Left ventricle myocardium inferior (tissue), 1 donor: Measurements from ENCODE around the gene RAET1L. TPM values are rescaled to one million over a fixed set of nuclear protein-coding genes. Genes with fewer than 3 reads are reported as not detected.
"Not testable (repeated sequence)": the region's sequence is repeated elsewhere in the genome, so short reads cannot be mapped to it uniquely, and the experiment has no call there.

Experiments used
- DNase-seq: peaks from one replicate; pipeline ENCODE4 v3.0.0-alpha.2; 2020
- H3K27ac ChIP-seq: fragments of 200-600 bp; replicated peaks from 2 replicates; pipeline ENCODE4 v1.8.0; 2021
- H3K27me3 ChIP-seq: fragments of 200-600 bp; 2 replicates; pipeline ENCODE4 v1.8.0; 2021; ENCODE audit warnings: low read depth
- H3K36me3 ChIP-seq: fragments of 200-600 bp; 2 replicates; pipeline ENCODE4 v1.8.0; 2021
- H3K4me1 ChIP-seq: fragments of 200-600 bp; 2 replicates; pipeline ENCODE4 v1.8.0; 2021
- H3K4me3 ChIP-seq: fragments of 200-600 bp; 2 replicates; pipeline ENCODE4 v1.8.0; 2021; ENCODE audit warnings: mild to moderate bottlenecking, moderate library complexity
- H3K9me3 ChIP-seq: fragments of 200-600 bp; replicated peaks from 2 replicates; pipeline ENCODE4 v1.8.0; 2021
- intact Hi-C: fragments of 100-400 bp; cut with micrococcal nuclease; formaldehyde crosslinking; loops from one replicate; pipeline ENCODE4 v1.11.0; 2022
- total RNA-seq: library from RNA; stranded (reverse); fragmentation: NEBNext Ultra II Directional; extraction: Animal tissue kit (Norgen Biotek cat#: 25700); gene quantifications from one replicate; pipeline ENCODE4 v1.2.1, GENCODE V29; 2021
- TF ChIP-seq, protein P1 (sequence below): fragments of 200-600 bp; IDR thresholded peaks from 2 replicates; pipeline ENCODE4 v1.8.0; 2021; ENCODE audit warnings: antibody characterized with exemption, mild to moderate bottlenecking, borderline replicate concordance
- donor health status: DM: no; HTN: yes; CAD: no; lungs with severe emphysema.

Gene RAET1L
- total RNA-seq, 1 donor from 2014 or later, result not detected

DNA sequence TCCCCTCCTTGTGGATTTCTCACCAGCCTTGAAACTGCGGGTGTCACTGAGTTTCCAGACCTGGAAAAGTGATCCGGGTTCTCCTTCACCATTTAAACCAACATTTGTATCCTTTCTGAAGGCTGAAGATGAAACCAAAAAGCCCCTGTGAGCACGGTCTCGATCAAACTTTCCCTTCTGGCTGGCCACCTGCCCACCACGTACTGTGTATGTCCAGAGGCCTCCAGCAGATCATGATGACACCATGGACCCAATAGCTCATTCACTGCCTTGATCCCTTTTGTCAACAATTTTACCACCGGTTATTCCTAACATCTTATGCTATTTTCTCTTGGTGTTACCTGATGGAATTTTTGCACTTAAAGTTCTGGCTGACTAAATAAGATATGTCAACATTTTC, 46.0 kb downstream of the RAET1L start:
- Histone ChIP-seq H3K27ac (no peak overlapping the region), H3K27me3 (peaks cover 85% of the 10 kb centered on the region), H3K36me3 (no peaks in the 10 kb centered on the region), H3K9me3 (no peaks in the 10 kb centered on the region), H3K4me3 (no peak overlapping the region), H3K4me1 (no peaks in the 10 kb centered on the region)
- TF ChIP-seq, protein P1, sequence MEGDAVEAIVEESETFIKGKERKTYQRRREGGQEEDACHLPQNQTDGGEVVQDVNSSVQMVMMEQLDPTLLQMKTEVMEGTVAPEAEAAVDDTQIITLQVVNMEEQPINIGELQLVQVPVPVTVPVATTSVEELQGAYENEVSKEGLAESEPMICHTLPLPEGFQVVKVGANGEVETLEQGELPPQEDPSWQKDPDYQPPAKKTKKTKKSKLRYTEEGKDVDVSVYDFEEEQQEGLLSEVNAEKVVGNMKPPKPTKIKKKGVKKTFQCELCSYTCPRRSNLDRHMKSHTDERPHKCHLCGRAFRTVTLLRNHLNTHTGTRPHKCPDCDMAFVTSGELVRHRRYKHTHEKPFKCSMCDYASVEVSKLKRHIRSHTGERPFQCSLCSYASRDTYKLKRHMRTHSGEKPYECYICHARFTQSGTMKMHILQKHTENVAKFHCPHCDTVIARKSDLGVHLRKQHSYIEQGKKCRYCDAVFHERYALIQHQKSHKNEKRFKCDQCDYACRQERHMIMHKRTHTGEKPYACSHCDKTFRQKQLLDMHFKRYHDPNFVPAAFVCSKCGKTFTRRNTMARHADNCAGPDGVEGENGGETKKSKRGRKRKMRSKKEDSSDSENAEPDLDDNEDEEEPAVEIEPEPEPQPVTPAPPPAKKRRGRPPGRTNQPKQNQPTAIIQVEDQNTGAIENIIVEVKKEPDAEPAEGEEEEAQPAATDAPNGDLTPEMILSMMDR, result no peak
- intact Hi-C loops, result no loop called here
- no peak for DNase-seq

DNA sequence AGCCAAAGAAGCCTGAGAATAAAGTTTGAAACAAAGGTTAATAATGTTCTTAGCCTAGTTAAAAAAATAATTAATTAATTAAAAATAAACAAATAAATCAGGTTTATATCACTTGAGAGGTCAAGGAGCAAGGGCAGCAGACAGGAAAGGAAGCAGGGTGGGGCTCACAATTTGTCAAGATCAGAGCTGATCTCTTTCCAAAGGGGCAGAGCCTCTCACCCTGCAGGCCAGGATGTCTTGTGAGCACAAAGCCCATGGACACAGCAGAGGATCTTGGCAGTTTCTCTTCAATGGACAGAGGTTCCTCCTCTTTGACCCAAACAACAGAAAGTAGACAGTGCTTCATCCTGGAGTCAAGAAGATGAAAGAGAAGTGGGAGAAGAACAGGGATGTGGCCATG, 46.7 kb downstream of the RAET1L start:
- H3K36me3 ChIP-seq, result no peaks in the 10 kb centered on the region
- no peak overlapping the region for H3K27ac ChIP-seq
- TF ChIP-seq, protein P1, result no peak
- H3K4me1 ChIP-seq, result no peaks in the 10 kb centered on the region
- H3K9me3 ChIP-seq, result no peaks in the 10 kb centered on the region
- intact Hi-C loops, result no loop called here
- DNase-seq, result no peak
- no peak overlapping the region for H3K4me3 ChIP-seq
- H3K27me3 ChIP-seq, result peaks cover 91% of the 10 kb centered on the region

DNA sequence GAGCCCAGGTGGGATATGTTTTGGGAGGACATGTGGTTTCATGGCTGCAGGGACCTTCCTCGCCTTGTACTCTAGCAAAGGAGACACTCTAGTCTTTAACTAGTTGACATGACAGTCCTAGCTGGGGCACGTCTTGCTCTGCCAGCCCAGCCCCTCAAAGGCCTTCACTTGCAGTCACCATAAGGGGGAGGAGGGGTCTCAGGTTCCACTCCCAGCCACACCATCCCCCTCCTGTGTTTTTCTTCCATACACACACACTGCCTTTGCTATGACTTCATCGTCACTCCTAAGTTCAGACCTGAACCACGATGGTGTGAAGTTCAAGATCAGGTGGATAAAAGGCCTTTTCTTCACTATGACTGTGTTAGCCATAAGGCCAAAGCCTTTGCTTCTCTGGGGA, 48.1 kb downstream of the RAET1L start:
- no peak overlapping the region for H3K4me3 ChIP-seq
- no peaks in the 10 kb centered on the region for H3K4me1 ChIP-seq
- H3K36me3 ChIP-seq, result no peaks in the 10 kb centered on the region
- intact Hi-C loops, result no loop called here
- H3K9me3 ChIP-seq, result no peaks in the 10 kb centered on the region
- no peak for DNase-seq
- TF ChIP-seq, protein P1, result no peak
- H3K27me3 ChIP-seq, result peaks cover 91% of the 10 kb centered on the region
- no peak overlapping the region for H3K27ac ChIP-seq

DNA sequence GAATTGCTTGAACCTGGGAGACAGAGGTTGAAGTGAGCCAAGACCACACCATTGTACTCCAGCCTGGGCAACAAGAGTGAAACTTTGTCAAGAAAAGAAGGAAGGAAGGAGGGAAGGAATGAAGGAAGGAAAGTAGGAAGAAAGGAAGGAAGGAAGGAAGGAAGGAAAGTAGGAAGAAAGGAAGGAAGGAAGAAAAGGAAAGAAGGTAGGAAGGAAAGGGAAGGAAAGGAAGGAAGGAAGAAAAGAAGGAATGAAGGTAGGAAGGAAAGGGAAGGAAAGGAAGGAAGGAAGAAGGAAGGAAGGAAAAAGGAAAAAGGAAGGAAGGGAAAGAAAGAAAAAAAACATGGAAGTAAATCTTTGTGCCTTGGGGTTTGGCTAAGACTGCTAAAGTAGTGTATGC, 49.9 kb downstream of the RAET1L start:
- H3K27ac ChIP-seq, result no peak overlapping the region
- no peak overlapping the region for H3K4me3 ChIP-seq
- H3K9me3 ChIP-seq, result no peaks in the 10 kb centered on the region
- intact Hi-C loops, result no loop called here
- peaks cover 90% of the 10 kb centered on the region for H3K27me3 ChIP-seq
- no peaks in the 10 kb centered on the region for H3K4me1 ChIP-seq
- no peak for DNase-seq
- TF ChIP-seq, protein P1, result no peak
- no peaks in the 10 kb centered on the region for H3K36me3 ChIP-seq

DNA sequence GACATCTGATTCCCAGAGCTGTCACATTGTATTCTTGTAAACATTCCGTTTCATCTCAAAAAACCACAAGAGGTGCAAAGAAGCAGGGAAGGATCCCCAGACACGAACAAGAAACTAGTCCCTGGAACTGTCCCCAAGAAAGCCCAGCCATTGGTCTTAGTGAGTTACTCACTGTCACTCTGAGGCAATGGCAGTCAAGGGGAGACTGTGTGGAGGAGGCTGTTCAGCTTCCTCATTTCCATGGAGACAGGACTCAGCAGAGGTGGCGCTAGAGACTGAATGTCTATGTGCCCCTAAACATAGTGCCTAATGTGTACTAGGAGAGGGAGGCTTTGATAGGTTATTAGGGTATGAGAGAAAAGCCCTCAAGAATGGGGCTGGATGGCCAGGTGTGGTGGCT, 50.5 kb downstream of the RAET1L start:
- DNase-seq, result no peak
- H3K4me3 ChIP-seq, result no peak overlapping the region
- H3K9me3 ChIP-seq, result no peaks in the 10 kb centered on the region
- intact Hi-C loops, result no loop called here
- peaks cover 90% of the 10 kb centered on the region for H3K27me3 ChIP-seq
- TF ChIP-seq, protein P1, result no peak
- H3K27ac ChIP-seq, result no peak overlapping the region
- H3K4me1 ChIP-seq, result no peaks in the 10 kb centered on the region
- no peaks in the 10 kb centered on the region for H3K36me3 ChIP-seq

DNA sequence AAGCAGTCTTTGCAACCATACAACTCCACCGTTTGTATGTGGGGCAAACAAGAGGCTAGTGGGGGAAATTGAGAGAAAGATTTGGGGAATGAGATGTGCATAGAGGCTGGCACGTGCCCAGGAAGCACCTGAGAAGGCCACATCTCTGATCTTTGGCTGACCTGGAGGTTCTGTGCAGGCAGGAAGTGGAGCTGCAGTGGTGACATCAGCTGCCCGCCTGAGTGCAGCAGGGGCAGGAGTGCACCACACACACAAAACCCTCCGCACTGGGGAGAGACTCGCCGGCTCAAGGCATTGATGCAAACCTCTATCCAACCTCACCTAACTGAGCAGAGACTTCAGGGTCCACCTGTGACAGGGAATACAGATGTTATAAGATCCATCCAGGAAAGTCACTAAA, 50.9 kb downstream of the RAET1L start:
- DNase-seq, H3K4me1 ChIP-seq, H3K9me3 ChIP-seq, intact Hi-C loops, H3K4me3 ChIP-seq, H3K36me3 ChIP-seq, H3K27ac ChIP-seq: not testable (repeated sequence)
- peaks cover 90% of the 10 kb centered on the region for H3K27me3 ChIP-seq
